GM18951 (cell line): ENCODE data around the gene GET4.

Source experiments
- POLR2A ChIP-seq: IDR thresholded peaks from 4 replicates; pipeline ENCODE4 v1.6.1; 2011; ENCODE audit warnings: mild to moderate bottlenecking; ENCODE audit not compliant: insufficient read length, insufficient read depth; ENCODE audit errors: extremely low read depth
- in situ Hi-C: fragments of 300-500 bp; cut with MboI; formaldehyde crosslinking; loops from one replicate; pipeline ENCODE4 v1.12.0; 2022; ENCODE audit warnings: low sequenced_read_pairs, mixed read lengths, inconsistent platforms; ENCODE audit not compliant: unreplicated experiment

Gene GET4

DNA sequence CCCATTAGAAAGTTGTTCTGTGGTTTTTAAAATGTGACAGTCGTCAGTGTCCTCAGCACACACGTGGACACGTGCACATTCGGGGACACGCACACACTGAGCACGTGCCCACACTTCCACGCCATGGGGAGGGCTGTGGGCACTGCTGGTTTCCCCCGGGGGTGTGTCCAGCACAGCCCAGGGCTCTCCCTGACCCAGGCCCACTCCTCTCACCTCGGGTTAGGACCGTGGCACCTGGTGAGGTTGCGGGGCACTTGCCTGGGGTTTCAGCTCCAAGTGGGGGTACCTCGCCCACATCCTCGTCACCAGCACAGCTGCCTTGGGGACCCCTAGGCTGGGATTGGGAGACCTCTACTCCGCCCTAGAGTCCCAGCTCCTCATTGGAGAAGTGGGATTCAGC is 20.7 kb downstream of the GET4 start:
- in situ Hi-C loops = no loop called here
- peak; percentile 0 for TF ChIP-seq POLR2A

DNA sequence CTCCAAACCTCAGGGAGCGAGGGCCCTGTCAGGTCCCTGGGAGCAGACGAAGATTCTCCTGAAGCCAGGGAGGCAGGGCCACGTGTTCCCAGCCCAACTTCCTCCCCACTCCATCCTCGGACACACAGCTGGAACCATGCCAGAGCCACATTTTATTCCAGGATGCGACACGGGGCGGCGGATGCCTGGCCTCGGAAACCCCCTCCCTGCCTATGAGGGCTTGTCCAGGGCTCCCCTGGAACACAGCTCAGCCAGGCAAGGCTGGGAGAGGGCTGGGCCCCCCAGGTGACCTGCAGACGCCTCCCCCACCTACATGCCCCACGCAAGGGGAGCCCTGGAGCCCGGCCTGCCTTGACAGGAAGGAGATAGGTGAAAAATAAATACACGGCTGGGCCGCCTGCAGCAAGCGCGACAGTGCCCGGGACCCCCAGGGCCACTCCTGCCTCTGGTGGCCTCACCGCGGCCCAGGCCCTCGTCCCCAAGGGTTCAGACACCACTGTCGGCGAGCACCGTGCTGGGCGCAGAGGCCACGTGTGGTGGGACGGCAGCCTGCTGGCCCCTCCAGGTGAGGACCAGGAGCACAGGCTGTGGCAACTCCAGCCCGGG is 21.5 kb downstream of the GET4 start:
- in situ Hi-C loops = no loop called here
- no peak for TF ChIP-seq POLR2A

- no peak for TF ChIP-seq POLR2A
- in situ Hi-C loops = no loop called here
Measured at GRCh38 chr7:898460-898854, 22.1 kb downstream of the GET4 start.

GRCh38 chr7:898855-899681 is 22.7 kb downstream of the GET4 start:
- in situ Hi-C loops = no loop called here
- no peak for TF ChIP-seq POLR2A

- TF ChIP-seq POLR2A = no peak
- in situ Hi-C loops = no loop called here
Measured at GRCh38 chr7:899806-900205, 23.5 kb downstream of the GET4 start.

GRCh38 chr7:900331-901040 is 24.1 kb downstream of the GET4 start:
- TF ChIP-seq POLR2A = no peak
- in situ Hi-C loops = no loop called here

DNA sequence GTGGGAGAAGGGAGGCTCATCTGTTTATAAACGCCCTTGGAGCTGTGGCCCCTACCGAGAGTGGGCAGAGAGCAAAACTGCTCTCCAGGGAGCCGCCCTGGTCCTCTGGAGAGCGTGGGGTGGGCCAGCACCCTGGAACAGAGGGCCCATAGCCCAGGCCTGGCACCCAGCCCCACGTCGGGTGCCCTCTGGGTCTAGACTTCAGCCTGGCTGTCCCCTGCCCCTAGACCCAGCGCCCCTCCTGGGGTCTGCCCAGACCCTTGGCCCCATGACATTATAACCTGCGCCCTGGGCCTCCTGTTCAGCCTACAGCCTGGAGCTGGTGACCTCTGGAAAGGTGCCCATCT is 24.7 kb downstream of the GET4 start:
- TF ChIP-seq POLR2A = no peak
- in situ Hi-C loops = no loop called here

GRCh38 chr7:901388-902154 is 25.2 kb downstream of the GET4 start:
- in situ Hi-C loops = no loop called here
- TF ChIP-seq POLR2A = no peak

DNA sequence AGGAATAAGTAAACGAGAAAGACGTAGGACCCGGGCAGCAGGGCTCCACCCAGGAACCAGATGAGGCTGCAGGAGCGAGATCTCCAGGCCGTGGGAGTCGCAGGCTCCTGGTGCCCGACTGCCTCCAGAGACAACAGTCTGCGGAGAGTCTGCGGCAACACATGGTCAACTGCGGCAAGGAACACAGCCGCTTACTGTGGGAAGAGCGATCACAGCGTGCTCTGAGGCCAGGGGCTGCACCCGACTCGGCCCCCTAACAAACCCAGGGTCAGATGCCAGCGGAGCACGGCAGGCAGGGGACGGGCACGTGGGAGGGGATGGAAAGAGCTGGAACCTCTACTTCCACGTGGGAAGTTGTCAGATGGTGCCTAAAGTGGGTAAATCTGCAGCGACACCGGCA is 26.6 kb downstream of the GET4 start:
- TF ChIP-seq POLR2A = no peak
- in situ Hi-C loops = no loop called here

GRCh38 chr7:903921-904755 is 27.8 kb downstream of the GET4 start:
- in situ Hi-C loops = no loop called here
- no peak for TF ChIP-seq POLR2A

DNA sequence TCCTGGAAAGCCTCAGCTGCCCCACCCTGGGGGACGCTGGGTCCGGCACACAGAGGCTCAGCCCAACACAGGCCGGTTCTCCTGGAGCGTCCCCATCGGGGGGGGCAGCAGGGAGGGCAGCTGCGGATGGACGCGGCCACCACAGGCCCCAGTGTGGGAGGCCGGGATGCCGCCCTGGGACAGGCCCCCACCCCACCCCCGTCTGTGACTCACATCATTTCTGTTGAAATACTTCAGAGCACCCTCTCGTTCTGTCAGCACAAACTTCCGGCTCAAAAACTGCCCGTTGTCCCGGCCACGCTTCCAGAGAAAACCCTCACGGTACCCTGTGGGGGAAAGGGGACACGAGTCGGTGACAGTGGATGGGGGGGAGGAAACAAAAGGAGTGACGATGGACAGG is 28.5 kb downstream of the GET4 start:
- TF ChIP-seq POLR2A = no peak
- in situ Hi-C loops = no loop called here

DNA sequence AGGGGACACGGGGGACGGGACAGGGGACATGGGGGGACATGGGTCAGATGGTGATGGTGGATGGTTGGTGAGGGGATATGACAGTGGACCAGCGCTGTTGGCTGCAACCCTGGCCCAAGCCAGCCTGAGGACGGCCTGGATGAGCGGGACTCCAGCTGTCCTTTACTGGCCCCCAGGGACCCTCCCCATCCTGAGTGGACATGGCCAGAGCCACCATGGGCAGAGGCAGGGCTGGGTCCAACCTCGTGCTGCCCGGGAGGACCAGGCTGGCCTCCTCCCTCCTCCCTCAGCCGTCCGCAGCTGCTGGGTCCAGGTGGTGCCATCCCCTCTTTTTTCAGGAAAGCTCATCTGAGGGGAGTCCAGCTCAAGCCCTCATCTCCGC is 30.4 kb downstream of the GET4 start:
- TF ChIP-seq POLR2A = no peak
- in situ Hi-C loops = no loop called here
